ENCODE measurements around the gene ZNF438. TPM values are rescaled to one million over a fixed set of nuclear protein-coding genes. Genes with fewer than 3 reads are reported as not detected.

Gene ZNF438
- total RNA-seq, 2 donors from 2014 or later = 2.6 to 2.9 TPM

GRCh38 chr10:30818010-30818660 lies 213.5 kb downstream of the ZNF438 start:
- DNase-seq (peak in 2 of 4 donors; percentile 36 to 54), ATAC-seq (no peak)
- no peaks in the 10 kb centered on the region for H3K9me3 ChIP-seq
- no peak overlapping the region for H3K27ac ChIP-seq
- H3K4me3 ChIP-seq = no peak overlapping the region
- no peaks in the 10 kb centered on the region for H3K27me3 ChIP-seq
- 64 to 86% methylated on average over 7 to 12 of the region's 12 CpGs for WGBS, 2 donors
- H3K4me1 ChIP-seq = peaks cover 5% of the 10 kb centered on the region
- no peaks in the 10 kb centered on the region for H3K36me3 ChIP-seq (replicated peaks in 1 of 2; ENCODE audit: insufficient read depth in 1 of 2, low read depth in 2 of 2)
- intact Hi-C loops (cut with DNase I) = no loop called here
- TF ChIP-seq POLR2A (IDR thresholded peaks at IDR 0.05) (no peak), CTCF (IDR thresholded peaks at IDR 0.05) (no peak)

- peaks cover 5% of the 10 kb centered on the region for H3K4me1 ChIP-seq
- no peaks in the 10 kb centered on the region for H3K27me3 ChIP-seq
- ATAC-seq (no peak), DNase-seq (no peak)
- H3K9me3 ChIP-seq = no peaks in the 10 kb centered on the region
- no peak overlapping the region for H3K27ac ChIP-seq
- intact Hi-C loops (cut with DNase I) = no loop called here
- H3K4me3 ChIP-seq = no peak overlapping the region
- 74 to 79% methylated on average over 5 of the region's 5 CpGs for WGBS, 2 donors
- no peak for TF ChIP-seq POLR2A (IDR thresholded peaks at IDR 0.05)
- TF ChIP-seq CTCF (IDR thresholded peaks at IDR 0.05) = no peak
- no peaks in the 10 kb centered on the region for H3K36me3 ChIP-seq (replicated peaks in 1 of 2; ENCODE audit: insufficient read depth in 1 of 2, low read depth in 2 of 2)
Measured at GRCh38 chr10:30817541-30817940, 214.1 kb downstream of the ZNF438 start.

GRCh38 chr10:30816820-30817171 lies 214.9 kb downstream of the ZNF438 start:
- no peak overlapping the region for H3K4me3 ChIP-seq

GRCh38 chr10:30816159-30816819 lies 215.4 kb downstream of the ZNF438 start:
- H3K9me3 ChIP-seq = no peaks in the 10 kb centered on the region
- 67 to 68% methylated on average over 9 of the region's 9 CpGs for WGBS, 2 donors
- no peak for ATAC-seq
- H3K36me3 ChIP-seq (replicated peaks in 1 of 2; ENCODE audit: insufficient read depth in 1 of 2, low read depth in 2 of 2) = no peaks in the 10 kb centered on the region
- DNase-seq = no peak
- no peak overlapping the region for H3K27ac ChIP-seq
- intact Hi-C loops (cut with DNase I) = no loop called here
- TF ChIP-seq POLR2A (IDR thresholded peaks at IDR 0.05) (no peak), CTCF (IDR thresholded peaks at IDR 0.05) (no peak)
- no peak overlapping the region for H3K4me3 ChIP-seq
- no peaks in the 10 kb centered on the region for H3K27me3 ChIP-seq
- peaks cover 5% of the 10 kb centered on the region for H3K4me1 ChIP-seq

More at GRCh38 chr10:30816820-30817171, 214.9 kb downstream of the ZNF438 start:
- no peak overlapping the region for H3K27ac ChIP-seq
- H3K36me3 ChIP-seq (replicated peaks in 1 of 2; ENCODE audit: insufficient read depth in 1 of 2, low read depth in 2 of 2) = no peaks in the 10 kb centered on the region
- peaks cover 5% of the 10 kb centered on the region for H3K4me1 ChIP-seq
- ATAC-seq (no peak), DNase-seq (no peak)
- intact Hi-C loops (cut with DNase I) = no loop called here
- TF ChIP-seq CTCF (IDR thresholded peaks at IDR 0.05) (no peak), POLR2A (IDR thresholded peaks at IDR 0.05) (no peak)
- H3K27me3 ChIP-seq = no peaks in the 10 kb centered on the region
- H3K9me3 ChIP-seq = no peaks in the 10 kb centered on the region
- 80 to 87% methylated on average over 3 of the region's 3 CpGs for WGBS, 2 donors
